ENCODE results near the gene MAP7D1. TPM values are rescaled to one million over a fixed set of nuclear protein-coding genes. Genes with fewer than 3 reads are reported as not detected.

MAP7D1 gene
- total RNA-seq, 1 experiment from 2014 or later, result 212 TPM

DNA sequence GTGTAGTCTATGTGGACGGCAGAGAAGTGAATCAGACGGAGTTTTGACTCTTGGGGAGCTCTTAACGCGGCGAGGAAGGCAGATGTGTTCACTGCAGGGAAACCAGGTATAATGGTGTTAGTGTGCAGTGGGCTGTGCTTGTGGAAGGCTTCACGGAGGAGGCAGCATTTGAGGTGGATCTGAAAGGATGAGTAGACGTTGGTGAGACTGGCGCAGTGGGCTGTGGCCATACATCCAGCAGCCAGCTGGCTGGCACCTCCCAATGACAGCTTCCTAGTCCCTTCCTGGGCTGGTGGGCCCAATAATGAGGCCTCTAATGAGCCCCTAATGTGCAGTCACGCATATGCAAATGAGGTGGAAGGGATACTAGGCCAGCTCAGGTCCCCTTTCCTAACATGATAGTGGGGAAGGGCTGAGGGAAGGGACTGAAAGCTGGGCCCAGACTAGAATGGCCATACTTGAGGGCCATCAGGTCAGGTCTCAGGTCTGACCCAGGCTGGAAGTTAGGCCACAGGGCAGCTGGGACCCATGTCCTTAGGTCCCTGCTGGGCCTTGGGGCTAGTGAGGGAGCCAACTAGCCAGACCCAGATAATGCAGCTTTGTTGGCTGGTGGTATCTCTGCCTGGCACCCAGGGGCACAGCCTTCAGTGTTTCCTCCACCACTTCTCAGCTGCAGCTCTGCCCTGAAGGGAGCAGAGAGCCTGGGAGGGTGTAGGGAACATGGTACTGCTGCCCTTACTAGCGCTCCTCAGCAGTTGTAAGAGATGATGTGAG is 3.8 kb downstream of the MAP7D1 start:
- H3K4me1 ChIP-seq (ENCODE audit: control insufficient read depth, insufficient read depth, low read length), result peaks cover 53% of the 10 kb centered on the region
- ChIA-PET CTCF (interaction anchor here (0.6 kb wide), 1 partner anchor 10 kb away, joined by 4 read pairs; the partner anchor contains the start of gene TRAPPC3), POLR2A (no interaction called here)
- ATAC-seq (no peak), DNase-seq (ENCODE audit: low read depth, low spot score) (no peak)
- H3K4me3 ChIP-seq (ENCODE audit: low read depth in 2 of 2, low read length in 2 of 2), result no peak overlapping the region; a peak in 1 of 4 replicates
- no TSS peak for BruUV-seq (replicated peaks)
- TF ChIP-seq POLR2AphosphoS5 (IDR thresholded peaks at IDR 0.05; ENCODE audit: low read depth, low read length), result no peak; the same call in 1 of the 2 replicates
- TF ChIP-seq, protein P1, sequence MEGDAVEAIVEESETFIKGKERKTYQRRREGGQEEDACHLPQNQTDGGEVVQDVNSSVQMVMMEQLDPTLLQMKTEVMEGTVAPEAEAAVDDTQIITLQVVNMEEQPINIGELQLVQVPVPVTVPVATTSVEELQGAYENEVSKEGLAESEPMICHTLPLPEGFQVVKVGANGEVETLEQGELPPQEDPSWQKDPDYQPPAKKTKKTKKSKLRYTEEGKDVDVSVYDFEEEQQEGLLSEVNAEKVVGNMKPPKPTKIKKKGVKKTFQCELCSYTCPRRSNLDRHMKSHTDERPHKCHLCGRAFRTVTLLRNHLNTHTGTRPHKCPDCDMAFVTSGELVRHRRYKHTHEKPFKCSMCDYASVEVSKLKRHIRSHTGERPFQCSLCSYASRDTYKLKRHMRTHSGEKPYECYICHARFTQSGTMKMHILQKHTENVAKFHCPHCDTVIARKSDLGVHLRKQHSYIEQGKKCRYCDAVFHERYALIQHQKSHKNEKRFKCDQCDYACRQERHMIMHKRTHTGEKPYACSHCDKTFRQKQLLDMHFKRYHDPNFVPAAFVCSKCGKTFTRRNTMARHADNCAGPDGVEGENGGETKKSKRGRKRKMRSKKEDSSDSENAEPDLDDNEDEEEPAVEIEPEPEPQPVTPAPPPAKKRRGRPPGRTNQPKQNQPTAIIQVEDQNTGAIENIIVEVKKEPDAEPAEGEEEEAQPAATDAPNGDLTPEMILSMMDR (IDR thresholded peaks at IDR 0.05), result no peak
- no peak for TF ChIP-seq TCF7L2 (IDR thresholded peaks at IDR 0.05; ENCODE audit: low read depth, low read length)
- no peak for TF ChIP-seq SIN3A (IDR thresholded peaks at IDR 0.05; ENCODE audit: borderline replicate concordance, insufficient read depth, low read depth, low read length)
- TF ChIP-seq, protein P2, sequence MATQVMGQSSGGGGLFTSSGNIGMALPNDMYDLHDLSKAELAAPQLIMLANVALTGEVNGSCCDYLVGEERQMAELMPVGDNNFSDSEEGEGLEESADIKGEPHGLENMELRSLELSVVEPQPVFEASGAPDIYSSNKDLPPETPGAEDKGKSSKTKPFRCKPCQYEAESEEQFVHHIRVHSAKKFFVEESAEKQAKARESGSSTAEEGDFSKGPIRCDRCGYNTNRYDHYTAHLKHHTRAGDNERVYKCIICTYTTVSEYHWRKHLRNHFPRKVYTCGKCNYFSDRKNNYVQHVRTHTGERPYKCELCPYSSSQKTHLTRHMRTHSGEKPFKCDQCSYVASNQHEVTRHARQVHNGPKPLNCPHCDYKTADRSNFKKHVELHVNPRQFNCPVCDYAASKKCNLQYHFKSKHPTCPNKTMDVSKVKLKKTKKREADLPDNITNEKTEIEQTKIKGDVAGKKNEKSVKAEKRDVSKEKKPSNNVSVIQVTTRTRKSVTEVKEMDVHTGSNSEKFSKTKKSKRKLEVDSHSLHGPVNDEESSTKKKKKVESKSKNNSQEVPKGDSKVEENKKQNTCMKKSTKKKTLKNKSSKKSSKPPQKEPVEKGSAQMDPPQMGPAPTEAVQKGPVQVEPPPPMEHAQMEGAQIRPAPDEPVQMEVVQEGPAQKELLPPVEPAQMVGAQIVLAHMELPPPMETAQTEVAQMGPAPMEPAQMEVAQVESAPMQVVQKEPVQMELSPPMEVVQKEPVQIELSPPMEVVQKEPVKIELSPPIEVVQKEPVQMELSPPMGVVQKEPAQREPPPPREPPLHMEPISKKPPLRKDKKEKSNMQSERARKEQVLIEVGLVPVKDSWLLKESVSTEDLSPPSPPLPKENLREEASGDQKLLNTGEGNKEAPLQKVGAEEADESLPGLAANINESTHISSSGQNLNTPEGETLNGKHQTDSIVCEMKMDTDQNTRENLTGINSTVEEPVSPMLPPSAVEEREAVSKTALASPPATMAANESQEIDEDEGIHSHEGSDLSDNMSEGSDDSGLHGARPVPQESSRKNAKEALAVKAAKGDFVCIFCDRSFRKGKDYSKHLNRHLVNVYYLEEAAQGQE (IDR thresholded peaks at IDR 0.05; ENCODE audit: insufficient read depth in 1 of 2, low read depth in 2 of 2, low read length in 1 of 2), result no peak
- H3K27ac ChIP-seq (ENCODE audit: low read length), result peak overlapping the region; percentile 81
- H3K36me3 ChIP-seq (ENCODE audit: control insufficient read depth, insufficient read depth, low read length), result peaks cover 2% of the 10 kb centered on the region
- H3K27me3 ChIP-seq (ENCODE audit: control insufficient read depth, insufficient read depth, low read length), result no peaks in the 10 kb centered on the region
- in situ Hi-C loops (cut with HindIII; ENCODE audit: low pct_unique_long_range_greater_than_20kb, low sequenced_read_pairs), result no loop called here
- intact Hi-C loops (cut with micrococcal nuclease; ENCODE audit: unreplicated experiment), result no loop called here
- no peaks in the 10 kb centered on the region for H3K9me3 ChIP-seq (ENCODE audit: control insufficient read depth, insufficient read depth, low read depth, low read length)

DNA sequence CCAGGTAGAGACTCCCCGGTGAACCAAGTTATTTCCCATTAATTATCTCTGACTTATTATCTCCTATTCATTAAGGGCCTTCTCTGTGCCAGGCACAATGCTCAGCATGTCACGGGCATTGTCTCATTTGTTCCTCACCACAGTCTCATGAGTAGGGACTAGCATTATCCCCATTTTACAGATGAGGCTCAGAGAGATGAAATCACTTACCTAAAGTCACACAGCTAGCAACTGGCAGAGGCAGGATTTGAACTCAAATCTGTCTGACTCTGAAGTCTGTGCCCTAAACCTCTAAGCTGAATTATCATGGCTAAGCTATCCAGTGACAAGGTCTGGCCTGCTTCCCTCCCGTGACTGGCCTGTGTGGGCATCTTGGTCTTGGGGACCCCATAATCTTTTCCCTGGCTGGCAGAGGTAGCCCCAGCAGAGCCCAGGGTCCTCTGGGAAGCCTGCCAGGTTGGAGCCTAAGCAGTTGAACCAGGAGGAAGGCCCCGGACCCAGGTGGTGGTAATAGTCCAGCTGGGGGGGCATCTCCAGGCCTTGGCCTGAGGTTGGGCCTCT is 4.5 kb downstream of the MAP7D1 start:
- H3K4me3 ChIP-seq (ENCODE audit: low read depth in 2 of 2, low read length in 2 of 2), result peak overlapping the region; percentile 24 to 48; a peak in 3 of 4 replicates
- peaks cover 48% of the 10 kb centered on the region for H3K4me1 ChIP-seq (ENCODE audit: control insufficient read depth, insufficient read depth, low read length)
- H3K27me3 ChIP-seq (ENCODE audit: control insufficient read depth, insufficient read depth, low read length), result no peaks in the 10 kb centered on the region
- no peak for ATAC-seq
- in situ Hi-C loops (cut with HindIII; ENCODE audit: low pct_unique_long_range_greater_than_20kb, low sequenced_read_pairs) (no loop called here), intact Hi-C loops (cut with micrococcal nuclease; ENCODE audit: unreplicated experiment) (no loop called here)
- ChIA-PET POLR2A (interaction anchor here (0.6 kb wide), 1 partner anchor 34 kb away, joined by 7 read pairs; no protein-coding TSS in a partner anchor), CTCF (interaction anchor here (0.6 to 1.1 kb wide), 6 partner anchors 9 to 125 kb away, joined by 3 to 4 read pairs (median 4); partner anchors contain the start of genes THRAP3 and TRAPPC3)
- DNase-seq (ENCODE audit: low read depth, low spot score), result no peak
- peak overlapping the region; percentile 81 for H3K27ac ChIP-seq (ENCODE audit: low read length)
- BruUV-seq (replicated peaks), result no TSS peak
- H3K36me3 ChIP-seq (ENCODE audit: control insufficient read depth, insufficient read depth, low read length), result peaks cover 2% of the 10 kb centered on the region
- no peak for TF ChIP-seq TCF7L2 (IDR thresholded peaks at IDR 0.05; ENCODE audit: low read depth, low read length)
- TF ChIP-seq, protein P1 (IDR thresholded peaks at IDR 0.05), result no peak
- no peak for TF ChIP-seq SIN3A (IDR thresholded peaks at IDR 0.05; ENCODE audit: borderline replicate concordance, insufficient read depth, low read depth, low read length)
- no peak for TF ChIP-seq POLR2AphosphoS5 (IDR thresholded peaks at IDR 0.05; ENCODE audit: low read depth, low read length)
- TF ChIP-seq, protein P2 (IDR thresholded peaks at IDR 0.05; ENCODE audit: insufficient read depth in 1 of 2, low read depth in 2 of 2, low read length in 1 of 2), result no peak
- H3K9me3 ChIP-seq (ENCODE audit: control insufficient read depth, insufficient read depth, low read depth, low read length), result no peaks in the 10 kb centered on the region
